HG02610 (cell line): ENCODE measurements around the gene DSN1.
"Not testable (repeated sequence)": the region's sequence is repeated elsewhere in the genome, so short reads cannot be mapped to it uniquely, and the experiment has no call there.

Experiments used
- ATAC-seq: cut with Tn5 transposase; IDR thresholded peaks from one replicate; pipeline ENCODE4 v1.9.1; 2021; ENCODE audit warnings: mild to moderate bottlenecking, moderate library complexity; ENCODE audit not compliant: unreplicated experiment

The DSN1 gene

GRCh38 chr20:36773597-36774390 is at the start of gene DSN1:
DSN1 (minus strand) TSS chr20:36773763; CDS start chr20:36771458, 2,305 bp downstream.
- ATAC-seq = peak; percentile 84

GRCh38 chr20:36823121-36823520 is 49.6 kb upstream of the DSN1 start:
- no peak for ATAC-seq

- no peak for ATAC-seq
Measured at GRCh38 chr20:36821964-36822437, 48.4 kb upstream of the DSN1 start.

GRCh38 chr20:36820928-36821327 is 47.4 kb upstream of the DSN1 start:
- no peak for ATAC-seq

- ATAC-seq = no peak
Measured at GRCh38 chr20:36820073-36820472, 46.5 kb upstream of the DSN1 start.

- no peak for ATAC-seq
Measured at GRCh38 chr20:36819659-36820058, 46.1 kb upstream of the DSN1 start.

- no peak for ATAC-seq
Measured at GRCh38 chr20:36818861-36819260, 45.3 kb upstream of the DSN1 start.

GRCh38 chr20:36818185-36818584 is 44.6 kb upstream of the DSN1 start:
- ATAC-seq = no peak

- no peak for ATAC-seq
Measured at GRCh38 chr20:36817496-36817895, 43.9 kb upstream of the DSN1 start.

GRCh38 chr20:36815454-36816091 is 42.0 kb upstream of the DSN1 start:
- no peak for ATAC-seq

- ATAC-seq = no peak
Measured at GRCh38 chr20:36812594-36813463, 39.3 kb upstream of the DSN1 start.

GRCh38 chr20:36808317-36809257 is 35.0 kb upstream of the DSN1 start:
- ATAC-seq = no peak

- no peak for ATAC-seq
Measured at GRCh38 chr20:36806049-36806448, 32.5 kb upstream of the DSN1 start.

- ATAC-seq = no peak
Measured at GRCh38 chr20:36805396-36805795, 31.8 kb upstream of the DSN1 start.

- no peak for ATAC-seq
Measured at GRCh38 chr20:36804425-36804824, 30.9 kb upstream of the DSN1 start.

GRCh38 chr20:36802326-36803222 is 29.0 kb upstream of the DSN1 start:
- ATAC-seq = no peak

GRCh38 chr20:36800410-36800809 is 26.8 kb upstream of the DSN1 start:
- no peak for ATAC-seq

GRCh38 chr20:36799313-36799712 is 25.8 kb upstream of the DSN1 start:
- not testable (repeated sequence) for ATAC-seq

- no peak for ATAC-seq
Measured at GRCh38 chr20:36796875-36797274, 23.3 kb upstream of the DSN1 start.
